Ishikawa (cell line): ENCODE data around the gene UNC5C.

Experiments used
- CEBPB ChIP-seq: IDR thresholded peaks from 2 replicates; pipeline ENCODE4 v1.6.1; 2012
- EGR1 ChIP-seq: IDR thresholded peaks from 2 replicates; pipeline ENCODE4 v1.6.1; 2012
- EP300 ChIP-seq: IDR thresholded peaks from 2 replicates; pipeline ENCODE4 v1.6.1; 2012; ENCODE audit warnings: borderline replicate concordance
- FOXM1 ChIP-seq: IDR thresholded peaks from 2 replicates; pipeline ENCODE4 v1.6.1; 2012; ENCODE audit warnings: low read depth, borderline replicate concordance
- MAX ChIP-seq: IDR thresholded peaks from 2 replicates; pipeline ENCODE4 v1.6.1; 2012
- RAD21 ChIP-seq: IDR thresholded peaks from 2 replicates; pipeline ENCODE4 v1.6.1; 2012; ENCODE audit warnings: low read depth
- REST ChIP-seq: IDR thresholded peaks from 2 replicates; pipeline ENCODE4 v1.6.1; 2012; ENCODE audit warnings: low read depth, mild to moderate bottlenecking
- TAF1 ChIP-seq: IDR thresholded peaks from 2 replicates; pipeline ENCODE4 v1.6.1; 2012; ENCODE audit warnings: low read depth, mild to moderate bottlenecking
- TCF12 ChIP-seq: IDR thresholded peaks from 2 replicates; pipeline ENCODE4 v1.6.1; 2012; ENCODE audit warnings: low read depth
- USF1 ChIP-seq: IDR thresholded peaks from 2 replicates; pipeline ENCODE4 v1.6.1; 2012
- YY1 ChIP-seq: IDR thresholded peaks from 2 replicates; pipeline ENCODE4 v1.6.1; 2012; ENCODE audit warnings: low read depth

- no peak for TF ChIP-seq EP300
- no peak for TF ChIP-seq RAD21
- TF ChIP-seq YY1 = no peak
- TF ChIP-seq REST = no peak
- no peak for TF ChIP-seq TCF12
- TF ChIP-seq USF1 = no peak
- TF ChIP-seq EGR1 = no peak
- no peak for TF ChIP-seq CEBPB
- TF ChIP-seq MAX = no peak
- no peak for TF ChIP-seq FOXM1
- TF ChIP-seq TAF1 = no peak
Measured at GRCh38 chr4:95421869-95422268, 126.9 kb downstream of the UNC5C start.
